NCI-H345 treated with DMSO at 0.1 percent for 48 hours (cell line): Measurements from ENCODE around the gene MED13L.
"Not testable (repeated sequence)": the region's sequence is repeated elsewhere in the genome, so short reads cannot be mapped to it uniquely, and the experiment has no call there.

Experiments
- DNase-seq: peaks from one replicate; lab custom pipeline; 2025; ENCODE audit not compliant: unreplicated experiment; lab: John Stamatoyannopoulos, UW

Gene MED13L

DNA sequence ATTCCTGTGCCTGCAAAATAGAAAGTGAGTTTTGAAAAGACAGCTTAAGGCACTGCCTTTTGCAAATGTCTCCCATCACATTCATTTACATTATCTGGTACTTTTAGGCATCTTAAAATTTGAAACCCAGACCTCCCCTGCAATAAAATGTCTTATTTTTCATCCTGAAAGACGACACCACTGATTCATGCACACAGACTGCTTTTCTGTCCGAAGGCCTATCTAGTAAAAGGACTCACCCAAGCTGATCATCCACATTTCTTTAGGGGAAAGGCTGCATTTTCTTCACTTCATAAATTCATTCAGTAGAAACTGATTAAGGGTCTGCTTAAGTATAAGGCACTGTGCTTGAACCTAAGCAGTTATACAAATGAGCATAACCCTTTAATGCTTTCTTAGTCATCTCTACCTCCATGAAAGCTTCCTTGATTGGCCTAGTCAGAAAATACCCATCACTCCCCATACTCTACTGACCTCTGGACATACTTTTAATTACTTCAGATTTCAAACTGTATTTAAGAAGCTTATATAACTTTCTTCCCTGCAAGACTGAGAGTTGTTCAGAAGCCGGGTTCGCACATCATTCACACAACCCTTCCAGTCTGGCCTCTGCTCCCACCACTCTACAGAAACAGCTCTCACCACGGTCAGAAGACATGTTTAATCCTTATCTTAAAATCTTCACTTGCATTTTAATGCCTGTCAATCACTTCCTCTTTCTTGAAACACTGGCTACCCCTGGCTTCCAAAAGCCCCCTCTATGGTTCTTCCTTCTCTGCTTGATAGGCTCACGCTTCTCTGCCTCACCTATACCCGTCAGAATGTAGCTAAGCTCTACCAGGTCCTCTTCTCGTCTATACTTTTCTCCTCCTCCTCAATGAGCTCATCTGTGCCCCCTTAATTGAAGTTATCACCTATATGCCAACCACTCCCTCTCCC, 288.6 kb downstream of the MED13L start:
- no peak for DNase-seq

DNA sequence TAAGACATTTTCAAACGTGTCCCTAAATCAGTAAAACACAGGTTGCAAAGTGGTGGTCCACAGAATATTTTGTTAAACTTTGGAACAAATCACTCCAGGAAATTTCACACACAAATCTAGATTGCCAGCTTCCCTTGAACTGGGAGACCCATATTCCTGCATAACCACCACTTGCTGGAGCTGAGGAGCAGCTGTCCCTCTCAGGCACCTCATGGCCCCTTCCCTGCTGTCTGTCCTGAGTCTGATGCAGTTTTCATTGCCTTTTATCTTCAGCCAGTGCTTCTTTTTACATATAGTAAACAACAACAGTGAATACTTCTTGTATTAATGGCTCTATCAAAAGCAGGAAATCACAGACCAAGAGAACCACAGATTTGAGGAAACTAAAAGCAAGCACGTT, 289.3 kb downstream of the MED13L start:
- DNase-seq = no peak

DNA sequence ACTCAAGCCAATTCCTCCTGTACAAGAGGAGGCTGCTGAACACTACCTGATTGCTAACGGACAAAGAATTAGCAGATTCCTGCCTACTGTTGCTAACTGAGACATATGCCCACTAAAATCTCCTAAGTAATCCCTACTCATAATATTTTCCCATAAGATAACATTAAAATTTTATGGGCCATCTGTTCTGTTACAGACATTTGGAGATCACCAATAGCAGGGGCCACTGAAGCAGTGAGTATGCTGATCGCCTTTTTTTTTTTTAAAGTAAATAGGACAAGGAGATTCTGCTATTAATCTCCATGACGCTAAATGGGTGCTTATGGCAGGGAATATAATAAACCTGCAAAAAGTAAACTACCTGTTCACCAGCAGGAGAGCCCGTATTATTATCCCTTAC, 292.9 kb downstream of the MED13L start:
- DNase-seq = no peak

DNA sequence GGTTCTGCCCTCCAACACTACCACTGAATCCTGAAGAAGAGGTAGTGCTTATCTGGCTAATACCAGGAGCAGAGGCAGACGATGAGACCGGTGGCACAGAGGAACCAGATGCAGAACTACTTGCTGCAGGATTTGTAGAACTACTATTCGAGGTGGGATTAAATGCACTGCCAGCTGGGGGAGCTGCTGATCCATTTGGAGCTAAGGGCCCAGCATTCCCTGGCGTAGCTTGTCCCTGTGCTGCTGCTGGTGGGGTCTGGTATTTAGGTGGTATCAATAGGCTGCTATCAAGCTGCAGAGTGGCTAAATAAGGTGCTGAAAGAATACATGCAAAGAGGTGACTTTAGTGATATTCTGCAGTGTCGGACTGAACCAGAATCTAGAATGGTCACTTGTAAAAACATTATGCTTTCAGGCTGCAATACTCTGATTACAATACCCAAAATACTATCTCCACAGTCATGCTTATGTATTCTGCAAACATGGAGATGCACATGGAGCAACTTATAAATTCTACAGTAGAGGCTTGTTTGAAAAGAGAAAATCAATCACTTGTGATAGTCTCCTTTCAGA, 294.2 kb downstream of the MED13L start:
- no peak for DNase-seq

DNA sequence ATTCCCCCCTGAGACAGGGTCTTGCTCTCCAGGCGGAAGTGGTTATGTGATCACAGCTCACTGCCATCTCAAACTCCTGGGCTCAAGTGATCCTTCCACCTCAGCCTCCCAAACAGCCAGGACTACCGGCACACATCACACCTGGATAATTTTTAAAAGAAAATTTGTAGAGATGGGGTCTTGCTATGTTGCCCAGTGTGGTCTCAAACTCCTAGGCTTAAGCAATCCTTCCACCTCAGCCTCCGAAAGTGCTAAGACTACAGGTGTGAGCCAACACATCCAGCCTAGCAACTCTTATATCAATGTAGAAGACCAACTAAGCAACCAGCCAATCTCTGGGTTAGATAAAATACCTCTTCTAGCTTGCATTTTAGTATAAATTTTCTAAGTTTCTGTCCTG, 297.2 kb downstream of the MED13L start:
- DNase-seq = no peak

DNA sequence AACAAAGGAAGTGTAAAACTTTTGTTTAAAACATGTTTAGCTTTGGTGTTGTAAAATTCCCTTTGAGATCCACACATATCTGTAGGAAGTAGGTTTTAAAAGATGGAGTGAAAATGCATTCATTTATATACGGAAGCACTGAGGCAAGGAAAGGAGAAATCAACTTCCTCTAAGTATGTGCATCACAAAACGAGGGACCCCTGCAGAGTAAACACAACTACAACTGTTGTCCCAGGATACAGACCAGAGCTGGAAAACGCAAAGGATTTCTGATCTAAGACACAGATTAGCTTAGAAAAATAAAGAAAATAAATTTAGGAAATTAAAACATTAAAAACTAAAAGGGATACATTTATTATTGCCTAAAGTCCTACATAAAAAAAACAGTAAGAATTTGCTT, 297.6 kb downstream of the MED13L start:
- no peak for DNase-seq

DNA sequence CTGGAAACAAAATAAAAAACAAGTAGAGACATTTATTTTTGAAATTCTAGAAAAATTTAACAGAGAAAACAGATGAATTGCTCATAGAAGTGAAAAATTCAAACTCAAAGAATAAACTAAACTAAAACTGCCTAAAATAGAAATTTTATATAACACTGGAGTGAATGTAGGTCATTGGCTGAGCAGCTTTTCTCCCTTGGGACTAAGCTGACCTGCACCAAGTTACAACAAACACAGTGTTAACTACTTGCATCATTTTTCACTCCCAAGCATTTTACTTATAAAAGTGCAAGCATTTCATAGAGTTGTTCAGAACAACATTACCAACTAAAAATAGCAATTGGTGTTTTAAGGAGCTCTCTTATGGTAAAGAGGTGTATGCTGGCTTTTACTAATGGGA, 298.1 kb downstream of the MED13L start:
- DNase-seq = no peak

DNA sequence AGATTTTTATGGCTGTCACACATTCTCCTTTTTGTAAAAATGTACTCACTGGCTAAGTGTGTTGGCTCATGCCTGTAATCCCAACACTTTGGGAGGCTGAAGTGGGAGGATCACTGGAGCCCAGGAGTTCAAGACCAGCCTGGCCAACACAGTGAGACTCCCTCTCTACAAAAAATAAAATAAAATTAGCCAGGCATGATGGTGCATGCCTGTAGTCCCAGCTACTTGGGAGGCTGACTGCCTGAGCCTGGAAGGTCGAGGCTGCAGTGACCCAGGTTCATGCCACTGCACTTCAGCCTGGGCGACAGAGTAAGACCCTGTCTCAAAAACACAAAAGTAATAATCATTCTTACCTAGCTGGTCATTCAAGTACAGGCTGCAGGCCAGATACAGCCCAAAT, 300.7 kb downstream of the MED13L start:
- not testable (repeated sequence) for DNase-seq

DNA sequence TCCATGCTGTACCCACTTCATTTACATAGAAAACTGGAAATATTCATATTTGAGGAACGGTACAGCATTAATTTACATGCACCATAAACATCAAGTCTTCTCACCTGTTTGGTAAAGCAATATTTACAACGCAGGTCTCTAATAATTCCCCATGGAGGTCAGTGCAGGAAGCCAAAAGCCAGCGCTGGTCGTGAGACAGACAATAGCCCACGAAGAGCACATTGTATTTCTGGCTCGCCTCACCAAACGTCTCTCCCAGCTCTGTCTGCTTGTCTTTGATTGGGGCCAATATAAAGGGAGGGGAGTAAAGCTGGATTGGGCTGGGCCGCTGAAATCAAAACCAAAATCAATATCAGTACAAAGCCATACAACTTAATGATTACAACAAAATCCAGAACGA, 302.1 kb downstream of the MED13L start:
- no peak for DNase-seq

DNA sequence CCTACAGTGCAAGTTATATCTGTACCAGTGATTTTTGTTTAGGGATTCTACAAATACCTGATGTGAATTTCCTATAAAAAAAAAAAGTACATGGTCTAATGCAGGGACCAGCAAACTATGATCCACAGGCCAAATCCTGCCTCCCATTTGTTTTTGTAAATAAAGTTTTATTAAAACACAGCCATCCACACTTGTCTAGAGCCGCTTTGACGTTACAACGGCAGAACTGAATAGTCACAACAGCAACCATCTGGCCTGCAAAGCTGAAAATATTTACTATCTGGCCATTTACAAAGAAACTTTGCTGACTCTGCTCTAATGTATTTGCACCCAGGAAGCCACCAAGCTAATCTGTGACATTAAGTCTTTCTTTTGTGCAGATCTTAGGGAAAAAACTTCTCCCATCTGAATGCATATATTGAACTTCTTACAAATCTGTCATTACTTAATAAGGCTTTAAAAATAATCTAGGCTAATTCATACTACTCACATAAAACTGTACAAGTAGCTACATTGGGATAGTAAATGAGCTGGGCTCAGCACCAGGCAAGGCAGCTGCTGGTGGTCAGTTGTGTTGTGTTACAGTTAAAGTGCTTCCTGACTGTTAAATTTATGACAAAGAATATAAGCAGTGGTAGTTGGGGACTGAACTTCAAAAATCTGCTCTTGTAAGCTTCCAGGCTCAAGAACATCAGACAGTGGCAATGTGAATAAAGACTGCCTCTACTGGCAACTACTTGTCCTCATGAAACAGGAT, 303.3 kb downstream of the MED13L start:
- DNase-seq = no peak

DNA sequence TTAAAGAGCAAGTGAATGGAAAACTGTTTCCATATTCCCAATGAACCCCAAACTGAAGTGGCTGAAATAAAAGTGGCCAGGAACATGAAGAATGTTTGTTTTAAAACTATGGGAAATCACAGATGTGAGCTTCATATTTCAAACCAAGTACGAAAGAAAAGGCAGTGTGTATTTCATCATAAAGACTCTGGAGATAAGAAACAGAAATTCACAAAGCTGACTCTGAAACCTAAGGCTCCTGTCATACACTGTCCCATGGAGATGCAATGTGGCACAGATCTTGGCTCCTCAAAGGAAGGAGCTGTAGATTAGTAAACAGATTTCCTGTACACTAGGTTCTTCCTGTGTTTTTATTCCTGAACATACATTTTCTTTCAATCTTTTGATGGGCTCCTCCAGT, 304.4 kb downstream of the MED13L start:
- no peak for DNase-seq

DNA sequence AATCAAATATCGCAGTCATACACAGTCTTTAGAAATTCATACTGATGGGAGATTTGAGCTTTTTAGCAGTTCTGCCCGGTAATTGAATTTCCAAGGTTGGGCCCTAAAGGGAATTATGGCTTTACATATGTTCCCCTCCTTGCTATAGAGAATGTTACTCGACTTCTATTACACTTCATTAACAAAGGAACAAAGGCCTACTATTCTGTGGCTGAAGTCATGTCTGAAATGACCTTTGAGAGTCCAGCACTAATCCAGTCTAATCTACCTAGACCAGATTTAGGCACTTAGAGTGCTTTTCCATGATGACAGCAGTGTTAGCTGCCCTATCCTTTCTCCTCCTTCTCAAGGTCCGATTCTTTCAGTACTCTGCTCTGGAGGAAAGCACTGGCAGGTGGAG, 305.3 kb downstream of the MED13L start:
- DNase-seq = no peak

DNA sequence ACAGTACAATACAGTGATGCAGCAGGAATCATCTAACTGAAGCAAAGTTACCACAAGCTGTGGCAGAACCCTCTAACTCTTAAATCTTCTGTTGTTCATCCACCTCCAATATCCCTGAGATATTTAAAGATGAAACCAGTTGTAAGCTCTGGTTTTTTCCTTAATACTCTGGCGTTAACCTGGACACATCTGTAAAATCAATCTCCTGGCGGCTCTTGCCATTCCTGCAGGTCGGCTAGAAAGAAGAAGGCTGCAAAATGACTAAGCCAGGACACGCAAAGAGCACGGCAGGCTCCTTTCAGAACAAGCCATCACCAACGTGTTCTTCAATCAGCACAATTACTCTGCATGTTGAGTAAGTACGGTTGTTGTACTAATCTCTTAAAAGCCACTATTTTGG, 309.3 kb downstream of the MED13L start:
- no peak for DNase-seq

DNA sequence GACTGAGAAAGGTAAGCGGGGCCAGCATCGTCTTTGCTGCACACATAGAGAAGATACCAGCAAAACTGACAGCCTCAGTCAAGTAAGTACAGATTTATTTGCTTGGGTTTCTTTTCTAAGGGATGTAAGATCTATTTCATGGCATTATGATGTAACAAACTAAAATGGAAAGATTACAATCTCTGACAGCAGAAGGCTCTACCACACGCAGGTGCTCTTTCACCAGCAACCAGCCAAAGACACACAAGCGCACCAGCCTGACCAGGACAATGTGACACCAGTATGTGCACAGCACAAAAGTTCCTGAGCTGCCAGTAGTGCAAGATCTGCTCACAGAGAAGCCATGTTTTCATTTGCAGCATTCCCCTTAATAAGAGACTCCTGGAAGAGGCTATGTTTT, 311.1 kb downstream of the MED13L start:
- no peak for DNase-seq

DNA sequence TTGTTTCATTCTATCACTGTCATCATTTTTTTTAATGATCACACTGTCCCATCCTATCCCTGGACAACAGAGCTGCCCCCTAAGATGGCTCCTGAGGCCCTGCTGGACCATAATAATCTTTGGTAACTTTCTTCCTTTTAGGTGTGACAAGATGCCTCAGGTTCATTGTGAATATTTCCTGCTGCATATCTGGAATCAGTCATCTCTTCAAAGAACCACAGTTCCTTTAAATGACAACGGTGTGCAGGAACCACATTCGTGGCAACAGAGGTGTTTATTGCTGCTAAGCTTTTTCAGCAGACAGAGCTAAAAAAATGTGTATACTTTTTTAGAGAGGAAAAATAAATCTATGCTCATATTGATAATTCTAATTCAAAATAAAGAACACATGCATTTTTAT, 312.9 kb downstream of the MED13L start:
- no peak for DNase-seq

DNA sequence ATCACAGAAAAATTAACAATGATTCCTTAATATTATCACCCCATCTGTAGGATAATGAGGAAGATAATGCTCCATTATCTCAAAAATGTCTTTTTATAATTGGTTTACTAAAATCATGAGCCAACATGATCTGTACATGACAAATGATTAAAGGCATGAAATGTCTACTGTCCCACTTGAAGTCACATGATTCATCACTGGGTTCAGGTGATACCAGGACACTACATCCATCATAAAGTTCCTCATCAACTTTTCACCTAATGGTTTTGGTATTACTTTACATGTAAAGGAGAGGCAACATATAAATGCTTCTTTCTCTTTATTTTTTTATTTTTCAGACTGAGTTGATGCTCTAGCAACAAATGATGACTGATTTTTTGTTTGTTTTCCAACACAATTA, 313.3 kb downstream of the MED13L start:
- no peak for DNase-seq

DNA sequence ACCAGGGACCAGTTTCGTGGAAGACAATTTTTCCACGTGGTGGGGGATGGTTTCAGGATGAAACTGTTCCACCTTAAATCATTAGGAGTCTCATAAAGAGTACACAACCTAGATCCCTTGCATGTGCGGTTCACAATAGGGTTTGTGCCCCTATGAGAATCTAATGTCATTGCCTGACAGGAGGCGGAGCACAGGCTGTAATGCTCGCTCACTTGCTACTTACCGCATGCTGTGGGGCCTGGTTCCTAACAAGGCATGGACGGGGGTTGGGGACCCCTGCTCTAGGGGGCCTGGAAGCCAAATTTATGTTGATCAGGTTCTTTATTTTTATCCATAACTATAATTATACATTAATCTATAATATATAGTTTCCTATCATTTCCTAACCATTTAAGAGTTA, 315.3 kb downstream of the MED13L start:
- DNase-seq = no peak

DNA sequence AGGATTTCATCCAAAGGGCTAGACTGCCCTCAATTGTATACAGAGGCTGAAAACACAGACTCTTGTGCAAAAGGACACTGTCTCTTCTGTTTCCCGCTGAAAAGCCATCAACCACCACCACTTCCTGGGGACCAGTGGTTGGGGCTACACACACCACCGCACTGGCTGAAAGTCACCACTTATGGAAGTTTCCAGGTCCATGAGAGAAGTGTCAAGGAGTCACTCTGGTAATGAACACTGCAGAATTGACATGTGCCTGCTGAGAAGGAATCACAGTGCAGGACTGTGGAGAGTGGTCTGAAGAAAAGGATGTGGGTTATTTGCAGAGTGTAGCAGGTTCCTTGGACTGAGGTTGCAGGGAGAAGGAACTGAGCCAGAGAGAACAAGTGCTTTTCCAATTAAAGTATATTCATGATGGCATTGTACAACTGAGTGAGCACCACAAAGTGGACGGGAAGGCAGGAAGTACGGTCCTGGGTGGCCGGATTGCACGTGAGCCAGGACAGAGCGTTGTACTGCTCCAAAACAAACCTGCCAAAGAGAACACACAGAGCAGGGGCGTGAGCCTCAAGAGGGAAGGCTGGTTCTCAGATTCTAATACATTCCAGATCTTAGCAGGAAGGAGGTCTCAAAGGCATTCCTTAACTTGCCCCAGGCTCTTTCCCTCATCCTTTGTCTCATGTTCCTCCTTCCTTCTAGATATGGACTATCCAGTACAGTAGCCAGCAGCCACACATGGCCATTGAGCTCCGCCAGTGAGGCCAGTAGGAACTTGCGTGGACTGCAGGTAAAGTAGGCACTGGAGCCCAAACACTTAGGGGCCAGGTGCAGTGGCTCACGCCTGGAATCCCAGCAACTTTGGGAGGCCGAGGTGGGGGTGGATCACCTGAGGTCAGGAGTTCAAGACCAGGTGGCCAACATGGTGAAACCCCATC, 316.4 kb downstream of the MED13L start:
- DNase-seq = no peak

DNA sequence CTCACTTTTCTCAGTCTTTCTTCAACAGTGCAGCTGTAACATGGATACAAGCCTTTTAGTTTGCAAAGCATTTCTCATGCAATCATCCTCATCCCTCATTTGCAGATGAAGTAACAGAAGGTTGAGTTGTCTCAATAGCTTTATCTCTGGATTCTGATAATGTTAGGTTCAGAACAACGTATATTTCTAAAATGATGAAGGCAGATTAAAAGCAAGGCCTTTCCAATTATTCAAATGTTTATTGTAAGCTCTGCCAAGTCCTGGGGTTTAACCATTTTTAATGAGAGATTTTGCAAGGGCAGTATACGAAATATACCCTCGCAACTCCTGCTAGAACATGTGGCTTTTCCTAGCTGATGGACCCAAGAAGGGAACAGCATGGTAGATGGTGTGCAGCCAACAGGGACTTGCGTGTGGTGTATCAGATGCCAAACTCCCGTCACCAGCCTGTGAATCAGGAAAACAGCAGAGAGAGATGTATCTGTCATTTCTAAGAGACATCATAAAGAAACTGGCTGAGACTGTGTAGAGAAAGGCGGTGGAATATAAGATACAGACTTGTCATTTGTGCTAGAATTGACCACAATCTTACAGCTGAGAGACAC, 319.7 kb downstream of the MED13L start:
- DNase-seq = no peak

DNA sequence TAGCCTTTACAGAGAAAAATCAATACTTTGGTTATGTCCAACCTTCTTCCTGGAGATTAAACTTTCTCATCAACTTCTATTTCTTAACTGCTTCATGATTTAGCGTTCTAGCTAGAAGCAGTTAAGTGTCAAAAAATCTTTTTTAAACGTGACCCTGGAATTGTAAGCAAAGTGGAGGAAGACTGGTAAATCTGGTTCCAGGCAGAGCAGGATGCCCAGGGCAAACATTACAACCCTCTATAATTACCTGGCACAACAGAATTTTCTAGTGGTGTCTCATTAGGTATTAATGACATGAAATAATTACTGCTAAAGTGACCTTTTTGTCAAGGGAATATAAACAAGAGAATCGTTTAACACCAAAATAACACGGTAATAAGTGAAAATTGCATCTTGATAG, 320.8 kb downstream of the MED13L start:
- DNase-seq = no peak

DNA sequence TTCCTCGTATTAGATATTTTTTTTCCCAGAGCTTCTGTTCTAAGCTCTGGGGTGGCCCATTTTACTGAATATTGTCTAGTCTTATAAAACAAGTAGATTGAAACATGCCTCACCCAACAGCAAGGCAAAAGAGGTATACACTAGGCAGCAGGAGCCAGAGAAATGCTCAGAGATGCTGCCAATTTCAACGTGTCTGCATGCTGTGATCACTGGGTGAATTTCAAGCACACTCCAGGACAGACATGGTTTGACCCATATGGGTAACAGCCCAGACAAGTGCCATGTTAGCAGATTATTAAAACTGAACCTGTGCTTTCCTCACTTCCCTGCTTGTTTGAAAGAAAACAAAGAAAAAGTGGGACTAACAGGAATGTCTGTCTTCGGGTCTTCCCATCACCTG, 321.3 kb downstream of the MED13L start:
- no peak for DNase-seq
